ENCODE measurements around the gene METTL14.

METTL14 gene

GRCh38 chr4:118752551-118752950 is 67.4 kb downstream of the METTL14 start:
- Histone ChIP-seq H3K9ac (ENCODE audit: low read length) (no peak overlapping the region), H3K4me1 (ENCODE audit: low read length) (no peaks in the 10 kb centered on the region), H3K27me3 (ENCODE audit: low read depth, low read length) (no peaks in the 10 kb centered on the region), H3K27ac (ENCODE audit: low read length) (no peak overlapping the region), H3K9me3 (ENCODE audit: insufficient read depth, low read length) (no peaks in the 10 kb centered on the region), H3K36me3 (replicated peaks; ENCODE audit: low read depth, low read length) (peaks cover 28% of the 10 kb centered on the region), H3K4me2 (ENCODE audit: low read length) (no peak overlapping the region), H3K79me2 (ENCODE audit: low read length) (no peaks in the 10 kb centered on the region), H4K20me1 (ENCODE audit: insufficient read depth, low read length) (no peaks in the 10 kb centered on the region; the same call in 1 of the 2 replicates), H2AFZ (ENCODE audit: low read depth, low read length) (no peak overlapping the region), H3K4me3 (ENCODE audit: low read length) (no peak overlapping the region)
- TF ChIP-seq CTCF (IDR thresholded peaks at IDR 0.05; ENCODE audit: low read depth, low read length) (no peak), EZH2phosphoT487 (IDR thresholded peaks at IDR 0.05; ENCODE audit: low read depth) (no peak)

GRCh38 chr4:118753096-118753495 is 67.9 kb downstream of the METTL14 start:
- TF ChIP-seq CTCF (IDR thresholded peaks at IDR 0.05; ENCODE audit: low read depth, low read length) (no peak), EZH2phosphoT487 (IDR thresholded peaks at IDR 0.05; ENCODE audit: low read depth) (no peak)
- Histone ChIP-seq H3K27me3 (ENCODE audit: low read depth, low read length) (no peaks in the 10 kb centered on the region), H3K36me3 (replicated peaks; ENCODE audit: low read depth, low read length) (peaks cover 32% of the 10 kb centered on the region), H4K20me1 (ENCODE audit: insufficient read depth, low read length) (no peaks in the 10 kb centered on the region; the same call in 1 of the 2 replicates), H3K79me2 (ENCODE audit: low read length) (no peaks in the 10 kb centered on the region), H3K27ac (ENCODE audit: low read length) (no peak overlapping the region), H3K9me3 (ENCODE audit: insufficient read depth, low read length) (no peaks in the 10 kb centered on the region), H3K9ac (ENCODE audit: low read length) (no peak overlapping the region), H3K4me1 (ENCODE audit: low read length) (no peaks in the 10 kb centered on the region), H3K4me2 (ENCODE audit: low read length) (no peak overlapping the region), H2AFZ (ENCODE audit: low read depth, low read length) (no peak overlapping the region), H3K4me3 (ENCODE audit: low read length) (no peak overlapping the region)

- Histone ChIP-seq H3K79me2 (ENCODE audit: low read length) (no peaks in the 10 kb centered on the region), H3K9ac (ENCODE audit: low read length) (no peak overlapping the region), H3K4me2 (ENCODE audit: low read length) (no peak overlapping the region), H3K36me3 (replicated peaks; ENCODE audit: low read depth, low read length) (peaks cover 32% of the 10 kb centered on the region), H2AFZ (ENCODE audit: low read depth, low read length) (no peak overlapping the region), H3K27ac (ENCODE audit: low read length) (no peak overlapping the region), H4K20me1 (ENCODE audit: insufficient read depth, low read length) (no peaks in the 10 kb centered on the region; the same call in 1 of the 2 replicates), H3K4me1 (ENCODE audit: low read length) (no peaks in the 10 kb centered on the region), H3K4me3 (ENCODE audit: low read length) (no peak overlapping the region), H3K9me3 (ENCODE audit: insufficient read depth, low read length) (no peaks in the 10 kb centered on the region), H3K27me3 (ENCODE audit: low read depth, low read length) (no peaks in the 10 kb centered on the region)
- TF ChIP-seq CTCF (IDR thresholded peaks at IDR 0.05; ENCODE audit: low read depth, low read length) (no peak), EZH2phosphoT487 (IDR thresholded peaks at IDR 0.05; ENCODE audit: low read depth) (no peak)
These were observed 68.5 kb downstream of the METTL14 start for GRCh38 chr4:118753685-118754084.

GRCh38 chr4:118754890-118755289 is 69.7 kb downstream of the METTL14 start:
- no peak overlapping the region for H3K4me2 ChIP-seq (ENCODE audit: low read length)
- H3K27ac ChIP-seq (ENCODE audit: low read length), result no peak overlapping the region
- H3K79me2 ChIP-seq (ENCODE audit: low read length), result 0 out of 2 replicates have a peak, but pooled peaks cover 3% of the 10 kb centered on the region
- peaks cover 29% of the 10 kb centered on the region for H3K36me3 ChIP-seq (replicated peaks; ENCODE audit: low read depth, low read length)
- no peaks in the 10 kb centered on the region for H3K27me3 ChIP-seq (ENCODE audit: low read depth, low read length)
- H3K9me3 ChIP-seq (ENCODE audit: insufficient read depth, low read length), result no peaks in the 10 kb centered on the region
- no peak overlapping the region for H3K4me3 ChIP-seq (ENCODE audit: low read length)
- H4K20me1 ChIP-seq (ENCODE audit: insufficient read depth, low read length), result peaks cover 12% of the 10 kb centered on the region
- H3K9ac ChIP-seq (ENCODE audit: low read length), result no peak overlapping the region
- TF ChIP-seq CTCF (IDR thresholded peaks at IDR 0.05; ENCODE audit: low read depth, low read length) (no peak), EZH2phosphoT487 (IDR thresholded peaks at IDR 0.05; ENCODE audit: low read depth) (no peak)
- peaks cover 9% of the 10 kb centered on the region for H3K4me1 ChIP-seq (ENCODE audit: low read length)
- H2AFZ ChIP-seq (ENCODE audit: low read depth, low read length), result no peak overlapping the region
